H1 (cell line): ENCODE data around the gene ACYP1. TPM values are rescaled to one million over a fixed set of nuclear protein-coding genes. Genes with fewer than 3 reads are reported as not detected.

Source experiments
- KDM5A ChIP-seq: fragments of 200-600 bp; IDR thresholded peaks from 2 replicates; pipeline ENCODE4 v1.7.1; 2012; ENCODE audit warnings: mild to moderate bottlenecking, low read length, inconsistent platforms, mixed read lengths
- PHF8 ChIP-seq: fragments of 200-600 bp; sonication (generic); conservative IDR thresholded peaks from 2 replicates; pipeline ENCODE4 v1.7.1; 2012; ENCODE audit warnings: low read depth, mild to moderate bottlenecking, inconsistent platforms, low read length, moderate library complexity
- TBP ChIP-seq: IDR thresholded peaks from 2 replicates; pipeline ENCODE4 v1.6.1; 2011; ENCODE audit warnings: low read depth, low read length, improper control_type of control experiment
- polyA plus RNA-seq, 7 experiments: library from polyadenylated mRNA; depleted of rRNA in 3 of 7; stranded (reverse) in 5 of 7; unstranded in 2 of 7; fragments of >200 nt in 5 of 7; fragments of 200-250 nt in 2 of 7; gene quantifications; 1 replicate in 5 of 7; 2 replicates in 1 of 7; 4 replicates in 1 of 7; pipeline versions ENCODE4 v1.2.1 to v1.2.3, GENCODE V29; 2011 to 2013; ENCODE audit warnings: missing spikeins in 2 of 7, mixed read lengths in 2 of 7
- total RNA-seq: library from RNA; stranded (reverse); fragmentation: NEBNext Ultra II Directional; extraction: Animal tissue kit (Norgen Biotek cat#: 25700); gene quantifications from 2 replicates; pipeline ENCODE4 v1.2.1, GENCODE V29; 2021
- TF ChIP-seq, protein P1 (sequence below): IDR thresholded peaks from 2 replicates; pipeline ENCODE4 v1.6.1; 2011; ENCODE audit warnings: low read length, improper control_type of control experiment
- TF ChIP-seq, protein P2 (sequence below): fragments of 300-600 bp; sonication (generic); IDR thresholded peaks from 2 replicates; pipeline ENCODE4 v1.7.1; 2012; ENCODE audit warnings: low read length, moderate library complexity, mild to moderate bottlenecking, inconsistent platforms; ENCODE audit not compliant: insufficient replicate concordance

ACYP1 gene
- total and polyA plus RNA-seq, 2 of the 8 experiments (the other 6 are each of a cell fraction or from before 2014, with no cell fraction given) = 22.3 to 24.8 TPM

DNA sequence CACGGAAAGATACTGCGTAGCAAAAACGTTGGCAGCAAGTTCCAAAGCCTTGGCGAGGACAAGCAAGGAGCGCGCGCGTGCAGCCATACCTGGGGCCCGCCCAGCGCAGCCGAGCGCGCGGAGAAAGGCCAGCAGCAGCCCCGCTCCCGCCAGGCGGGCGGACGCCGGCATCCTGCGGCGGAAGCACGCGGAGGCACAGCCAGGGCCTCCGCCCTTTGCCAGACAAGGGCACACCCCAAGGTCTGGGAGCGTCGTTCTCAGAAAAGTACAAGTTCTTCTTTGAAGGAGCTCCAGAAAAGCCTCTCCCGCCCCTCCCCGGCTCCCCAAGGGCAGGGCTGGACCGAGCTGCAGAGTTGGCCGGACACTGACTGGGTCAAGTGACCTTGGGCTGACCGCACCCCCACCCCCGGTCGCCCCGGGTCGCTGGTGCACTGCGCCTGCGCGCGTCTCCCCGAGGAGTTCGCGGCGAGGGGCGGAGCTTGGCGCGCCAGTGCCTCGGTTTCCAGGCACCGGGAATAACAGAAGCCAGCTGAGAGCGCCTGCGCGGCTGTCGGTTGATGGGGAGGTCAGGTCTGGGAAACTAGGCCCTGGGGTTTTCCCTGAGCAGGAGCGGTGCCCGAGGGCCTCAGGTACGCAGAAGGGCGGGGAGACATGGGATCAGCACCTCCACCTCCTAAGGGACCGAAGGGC, 5.4 kb upstream of the ACYP1 start, which contains the start of gene ZC2HC1C (continued):
- peak; percentile 79 for TF ChIP-seq PHF8
- TF ChIP-seq, protein P1, sequence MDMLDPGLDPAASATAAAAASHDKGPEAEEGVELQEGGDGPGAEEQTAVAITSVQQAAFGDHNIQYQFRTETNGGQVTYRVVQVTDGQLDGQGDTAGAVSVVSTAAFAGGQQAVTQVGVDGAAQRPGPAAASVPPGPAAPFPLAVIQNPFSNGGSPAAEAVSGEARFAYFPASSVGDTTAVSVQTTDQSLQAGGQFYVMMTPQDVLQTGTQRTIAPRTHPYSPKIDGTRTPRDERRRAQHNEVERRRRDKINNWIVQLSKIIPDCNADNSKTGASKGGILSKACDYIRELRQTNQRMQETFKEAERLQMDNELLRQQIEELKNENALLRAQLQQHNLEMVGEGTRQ = no peak
- TF ChIP-seq, protein P2, sequence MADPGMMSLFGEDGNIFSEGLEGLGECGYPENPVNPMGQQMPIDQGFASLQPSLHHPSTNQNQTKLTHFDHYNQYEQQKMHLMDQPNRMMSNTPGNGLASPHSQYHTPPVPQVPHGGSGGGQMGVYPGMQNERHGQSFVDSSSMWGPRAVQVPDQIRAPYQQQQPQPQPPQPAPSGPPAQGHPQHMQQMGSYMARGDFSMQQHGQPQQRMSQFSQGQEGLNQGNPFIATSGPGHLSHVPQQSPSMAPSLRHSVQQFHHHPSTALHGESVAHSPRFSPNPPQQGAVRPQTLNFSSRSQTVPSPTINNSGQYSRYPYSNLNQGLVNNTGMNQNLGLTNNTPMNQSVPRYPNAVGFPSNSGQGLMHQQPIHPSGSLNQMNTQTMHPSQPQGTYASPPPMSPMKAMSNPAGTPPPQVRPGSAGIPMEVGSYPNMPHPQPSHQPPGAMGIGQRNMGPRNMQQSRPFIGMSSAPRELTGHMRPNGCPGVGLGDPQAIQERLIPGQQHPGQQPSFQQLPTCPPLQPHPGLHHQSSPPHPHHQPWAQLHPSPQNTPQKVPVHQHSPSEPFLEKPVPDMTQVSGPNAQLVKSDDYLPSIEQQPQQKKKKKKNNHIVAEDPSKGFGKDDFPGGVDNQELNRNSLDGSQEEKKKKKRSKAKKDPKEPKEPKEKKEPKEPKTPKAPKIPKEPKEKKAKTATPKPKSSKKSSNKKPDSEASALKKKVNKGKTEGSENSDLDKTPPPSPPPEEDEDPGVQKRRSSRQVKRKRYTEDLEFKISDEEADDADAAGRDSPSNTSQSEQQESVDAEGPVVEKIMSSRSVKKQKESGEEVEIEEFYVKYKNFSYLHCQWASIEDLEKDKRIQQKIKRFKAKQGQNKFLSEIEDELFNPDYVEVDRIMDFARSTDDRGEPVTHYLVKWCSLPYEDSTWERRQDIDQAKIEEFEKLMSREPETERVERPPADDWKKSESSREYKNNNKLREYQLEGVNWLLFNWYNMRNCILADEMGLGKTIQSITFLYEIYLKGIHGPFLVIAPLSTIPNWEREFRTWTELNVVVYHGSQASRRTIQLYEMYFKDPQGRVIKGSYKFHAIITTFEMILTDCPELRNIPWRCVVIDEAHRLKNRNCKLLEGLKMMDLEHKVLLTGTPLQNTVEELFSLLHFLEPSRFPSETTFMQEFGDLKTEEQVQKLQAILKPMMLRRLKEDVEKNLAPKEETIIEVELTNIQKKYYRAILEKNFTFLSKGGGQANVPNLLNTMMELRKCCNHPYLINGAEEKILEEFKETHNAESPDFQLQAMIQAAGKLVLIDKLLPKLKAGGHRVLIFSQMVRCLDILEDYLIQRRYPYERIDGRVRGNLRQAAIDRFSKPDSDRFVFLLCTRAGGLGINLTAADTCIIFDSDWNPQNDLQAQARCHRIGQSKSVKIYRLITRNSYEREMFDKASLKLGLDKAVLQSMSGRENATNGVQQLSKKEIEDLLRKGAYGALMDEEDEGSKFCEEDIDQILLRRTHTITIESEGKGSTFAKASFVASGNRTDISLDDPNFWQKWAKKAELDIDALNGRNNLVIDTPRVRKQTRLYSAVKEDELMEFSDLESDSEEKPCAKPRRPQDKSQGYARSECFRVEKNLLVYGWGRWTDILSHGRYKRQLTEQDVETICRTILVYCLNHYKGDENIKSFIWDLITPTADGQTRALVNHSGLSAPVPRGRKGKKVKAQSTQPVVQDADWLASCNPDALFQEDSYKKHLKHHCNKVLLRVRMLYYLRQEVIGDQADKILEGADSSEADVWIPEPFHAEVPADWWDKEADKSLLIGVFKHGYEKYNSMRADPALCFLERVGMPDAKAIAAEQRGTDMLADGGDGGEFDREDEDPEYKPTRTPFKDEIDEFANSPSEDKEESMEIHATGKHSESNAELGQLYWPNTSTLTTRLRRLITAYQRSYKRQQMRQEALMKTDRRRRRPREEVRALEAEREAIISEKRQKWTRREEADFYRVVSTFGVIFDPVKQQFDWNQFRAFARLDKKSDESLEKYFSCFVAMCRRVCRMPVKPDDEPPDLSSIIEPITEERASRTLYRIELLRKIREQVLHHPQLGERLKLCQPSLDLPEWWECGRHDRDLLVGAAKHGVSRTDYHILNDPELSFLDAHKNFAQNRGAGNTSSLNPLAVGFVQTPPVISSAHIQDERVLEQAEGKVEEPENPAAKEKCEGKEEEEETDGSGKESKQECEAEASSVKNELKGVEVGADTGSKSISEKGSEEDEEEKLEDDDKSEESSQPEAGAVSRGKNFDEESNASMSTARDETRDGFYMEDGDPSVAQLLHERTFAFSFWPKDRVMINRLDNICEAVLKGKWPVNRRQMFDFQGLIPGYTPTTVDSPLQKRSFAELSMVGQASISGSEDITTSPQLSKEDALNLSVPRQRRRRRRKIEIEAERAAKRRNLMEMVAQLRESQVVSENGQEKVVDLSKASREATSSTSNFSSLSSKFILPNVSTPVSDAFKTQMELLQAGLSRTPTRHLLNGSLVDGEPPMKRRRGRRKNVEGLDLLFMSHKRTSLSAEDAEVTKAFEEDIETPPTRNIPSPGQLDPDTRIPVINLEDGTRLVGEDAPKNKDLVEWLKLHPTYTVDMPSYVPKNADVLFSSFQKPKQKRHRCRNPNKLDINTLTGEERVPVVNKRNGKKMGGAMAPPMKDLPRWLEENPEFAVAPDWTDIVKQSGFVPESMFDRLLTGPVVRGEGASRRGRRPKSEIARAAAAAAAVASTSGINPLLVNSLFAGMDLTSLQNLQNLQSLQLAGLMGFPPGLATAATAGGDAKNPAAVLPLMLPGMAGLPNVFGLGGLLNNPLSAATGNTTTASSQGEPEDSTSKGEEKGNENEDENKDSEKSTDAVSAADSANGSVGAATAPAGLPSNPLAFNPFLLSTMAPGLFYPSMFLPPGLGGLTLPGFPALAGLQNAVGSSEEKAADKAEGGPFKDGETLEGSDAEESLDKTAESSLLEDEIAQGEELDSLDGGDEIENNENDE = no peak
- peak; percentile 66; the same call in 1 of the 2 replicates for TF ChIP-seq TBP
- TF ChIP-seq KDM5A = no peak
